AML-193 (cell line): ENCODE results near the gene EIF4E3.

ENCODE experiments used
- DNase-seq, 2 experiments: peaks; one replicate each; lab custom pipeline; 2025; lab: John Stamatoyannopoulos, UW

EIF4E3 gene

DNA sequence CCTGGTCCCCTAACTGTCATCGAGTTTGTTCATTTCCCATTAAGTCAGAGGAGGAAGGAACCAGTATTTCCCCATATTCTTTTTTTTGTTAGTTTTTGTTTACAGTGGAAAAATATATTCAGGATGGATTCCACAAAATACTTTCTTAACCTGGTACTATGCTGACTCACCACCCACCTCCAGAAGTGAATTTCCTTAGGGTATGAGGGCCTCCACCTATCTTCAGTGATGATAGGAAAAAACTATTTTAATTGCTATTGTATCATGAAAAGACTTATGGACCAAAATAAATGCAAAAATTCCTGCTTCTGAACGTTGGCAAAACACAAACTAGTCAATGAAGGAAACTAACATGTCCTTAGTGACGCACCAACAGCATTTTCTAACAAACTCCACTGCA is 77.5 kb downstream of the EIF4E3 start:
- DNase-seq = no peak

DNA sequence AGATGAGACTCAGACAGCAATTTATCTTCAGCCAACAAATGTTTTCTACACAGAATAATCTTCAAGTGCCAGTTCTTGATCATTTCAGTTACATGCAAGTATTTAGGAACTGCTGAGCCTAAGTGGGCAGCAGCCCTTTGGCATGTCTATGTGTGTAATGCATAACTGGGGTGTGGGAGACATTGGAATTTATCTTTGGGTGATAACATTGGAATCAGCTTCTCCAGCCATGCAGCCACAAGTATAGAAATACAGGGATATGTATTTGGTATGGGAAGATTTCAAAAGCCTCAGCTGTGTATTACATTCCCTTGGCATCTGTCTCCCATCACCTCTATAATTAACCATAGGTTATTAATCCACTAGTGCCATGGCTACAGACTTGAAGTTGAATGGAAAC is 78.2 kb downstream of the EIF4E3 start:
- DNase-seq = no peak

DNA sequence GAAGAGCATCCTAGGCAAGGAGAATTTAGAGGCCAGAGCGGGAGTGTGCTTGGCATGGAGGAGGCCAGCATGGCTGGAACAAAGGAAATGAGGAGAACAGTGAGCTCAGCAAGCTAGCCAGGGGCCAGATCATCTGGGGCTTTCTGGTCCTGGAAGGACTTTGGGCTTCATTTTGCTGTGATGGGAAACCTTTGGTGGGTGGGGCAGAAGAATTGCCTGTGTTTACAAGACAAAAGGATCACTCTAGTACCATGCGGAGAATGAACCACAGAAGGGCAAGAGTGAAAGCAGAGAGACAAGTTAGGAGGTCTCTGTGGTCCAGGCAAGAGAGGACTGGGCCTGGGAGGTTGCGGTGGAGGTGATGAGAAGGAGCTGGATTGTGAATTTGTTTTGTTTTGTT is 80.1 kb downstream of the EIF4E3 start:
- no peak for DNase-seq

DNA sequence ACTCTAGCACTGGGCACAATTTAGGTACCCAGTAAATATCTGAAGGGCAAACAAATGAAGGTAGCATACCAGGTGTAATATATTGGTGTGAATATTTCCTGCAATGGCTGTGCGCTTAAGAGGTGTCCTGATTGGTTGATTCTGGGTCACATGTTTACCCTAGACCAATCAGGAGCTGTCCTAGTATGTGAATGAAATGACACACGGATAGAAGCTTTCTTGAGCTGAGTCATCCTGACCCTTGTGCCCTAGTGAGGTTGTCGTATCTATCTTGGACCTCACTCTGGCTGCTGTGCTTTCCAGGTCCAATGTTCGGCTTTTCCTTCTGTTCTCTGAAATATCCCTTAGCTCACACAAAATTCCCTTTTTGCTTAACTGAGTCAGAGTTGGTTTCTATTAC is 83.5 kb downstream of the EIF4E3 start:
- no peak for DNase-seq

DNA sequence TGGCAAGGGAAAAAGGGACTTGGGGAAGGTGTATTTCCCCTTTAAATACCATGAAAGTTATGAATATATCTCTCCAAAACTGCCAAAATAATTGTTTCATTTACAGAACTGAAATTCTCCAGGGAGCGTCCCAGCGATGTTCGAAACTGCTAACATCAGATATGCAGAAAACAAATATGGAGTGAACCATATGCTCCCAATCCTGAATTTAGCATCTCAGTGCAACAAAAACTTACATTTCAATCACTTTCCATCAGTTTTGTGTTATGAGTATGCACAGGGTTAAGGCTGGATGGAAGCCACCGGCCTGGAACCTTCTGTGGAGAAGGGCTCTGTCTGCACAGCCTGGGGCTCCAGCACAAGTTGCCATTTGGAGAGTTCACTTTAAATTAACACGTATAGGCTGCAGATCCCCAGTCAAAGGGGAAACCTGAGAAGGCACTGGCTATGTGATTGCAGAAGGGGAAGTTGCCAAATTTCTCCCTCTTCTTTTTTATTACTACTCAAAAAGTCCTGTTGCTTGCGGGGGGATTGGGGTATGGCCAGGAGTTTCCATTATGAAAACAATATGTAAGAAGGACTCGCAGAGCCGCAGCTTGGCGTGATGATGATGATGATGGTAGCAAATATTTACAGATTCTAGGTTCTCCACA is 84.7 kb downstream of the EIF4E3 start:
- DNase-seq = peak; percentile 71 to 81

DNA sequence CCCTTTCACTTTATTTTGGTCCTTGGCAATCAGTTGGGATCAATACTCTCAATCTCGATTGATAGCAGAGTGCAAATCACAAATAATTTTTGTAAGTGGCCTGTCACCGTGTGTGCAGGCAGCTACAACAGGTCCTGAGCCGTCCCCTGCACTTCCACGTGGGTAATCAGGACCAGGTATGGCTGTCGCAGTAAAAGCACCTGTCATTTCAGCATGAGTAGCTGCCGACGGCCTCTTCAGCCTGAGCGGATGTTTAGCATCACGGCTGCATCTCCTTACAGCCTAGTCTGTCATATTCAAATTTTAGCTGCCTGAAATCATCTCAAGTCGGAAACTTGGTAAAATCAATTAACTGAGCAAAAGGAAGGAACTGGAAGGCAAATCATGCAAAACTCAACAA is 88.7 kb downstream of the EIF4E3 start:
- DNase-seq = no peak

DNA sequence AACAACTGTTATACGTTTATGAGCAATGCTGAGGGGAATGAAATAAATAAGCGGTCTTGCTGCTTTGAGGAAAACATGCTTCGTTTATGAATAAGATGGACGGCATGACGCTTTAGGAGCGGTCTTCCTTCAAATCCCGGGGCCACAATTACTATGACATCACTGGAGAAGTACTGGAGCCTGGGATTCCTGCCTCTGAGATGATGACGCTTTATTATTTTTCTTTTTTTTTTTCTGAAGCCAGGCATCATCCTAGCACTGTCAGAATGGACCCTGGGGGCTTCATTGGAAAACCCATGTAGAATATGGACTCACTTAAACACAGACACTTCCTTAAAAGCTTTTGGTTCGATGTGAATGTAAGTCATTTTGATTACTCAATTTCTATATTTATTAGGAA is 89.2 kb downstream of the EIF4E3 start:
- DNase-seq = no peak

DNA sequence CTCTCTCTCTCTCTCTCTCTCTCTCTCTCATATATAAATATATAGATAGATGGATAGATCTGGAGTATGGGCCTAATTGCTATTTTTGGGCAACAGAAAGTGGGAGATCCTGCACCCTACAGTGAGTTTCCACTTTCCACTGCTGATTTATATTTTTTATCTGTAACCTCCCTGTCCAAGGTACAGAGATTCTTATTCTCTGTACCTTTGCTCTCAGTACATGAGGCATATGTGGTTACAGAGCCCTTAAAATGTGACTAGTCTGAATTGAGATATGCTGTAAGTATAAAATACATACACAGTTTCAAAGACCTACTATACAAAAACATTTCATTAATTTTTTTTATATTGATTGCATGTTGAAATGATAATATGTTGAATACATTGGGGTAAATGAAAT is 90.5 kb downstream of the EIF4E3 start:
- DNase-seq = no peak

DNA sequence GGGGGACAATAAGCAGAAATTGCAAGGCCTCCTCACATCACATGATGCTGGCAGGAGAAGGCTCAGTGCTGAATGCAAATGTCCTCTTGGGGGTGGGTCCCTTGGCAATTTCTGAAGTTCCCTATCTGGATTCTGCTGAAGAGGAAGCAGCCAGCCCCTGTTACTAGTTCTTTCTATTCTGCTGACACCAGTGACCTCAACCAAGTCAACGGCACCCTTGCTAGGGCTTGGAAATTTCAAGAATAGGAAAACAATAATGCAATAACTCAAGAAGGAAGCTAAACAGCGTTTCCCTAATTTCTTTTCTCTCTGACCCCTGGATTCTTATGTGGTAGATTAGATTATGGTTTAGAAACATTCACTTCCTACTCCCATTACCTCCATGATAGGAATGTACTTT is 95.5 kb downstream of the EIF4E3 start:
- DNase-seq = peak; percentile 70 to 77

DNA sequence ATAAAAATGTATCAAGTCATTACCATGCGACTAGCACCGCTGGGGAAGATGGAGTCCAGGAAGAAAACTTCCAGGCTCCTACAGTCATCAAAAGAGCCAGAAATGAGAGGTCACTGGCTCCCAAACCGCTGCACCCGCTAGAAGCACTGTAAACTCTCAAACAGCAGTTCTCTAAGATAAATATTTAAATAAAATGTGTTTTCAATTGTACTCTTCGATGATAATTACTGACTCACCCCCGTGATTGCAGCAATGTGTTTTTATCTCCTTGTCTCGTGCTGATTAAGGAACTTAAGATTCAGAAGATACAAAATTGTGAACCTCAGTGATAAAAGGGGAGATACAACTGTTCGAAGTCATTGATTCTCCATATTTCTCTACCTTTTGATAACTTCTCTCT is 95.9 kb downstream of the EIF4E3 start:
- DNase-seq = no peak

DNA sequence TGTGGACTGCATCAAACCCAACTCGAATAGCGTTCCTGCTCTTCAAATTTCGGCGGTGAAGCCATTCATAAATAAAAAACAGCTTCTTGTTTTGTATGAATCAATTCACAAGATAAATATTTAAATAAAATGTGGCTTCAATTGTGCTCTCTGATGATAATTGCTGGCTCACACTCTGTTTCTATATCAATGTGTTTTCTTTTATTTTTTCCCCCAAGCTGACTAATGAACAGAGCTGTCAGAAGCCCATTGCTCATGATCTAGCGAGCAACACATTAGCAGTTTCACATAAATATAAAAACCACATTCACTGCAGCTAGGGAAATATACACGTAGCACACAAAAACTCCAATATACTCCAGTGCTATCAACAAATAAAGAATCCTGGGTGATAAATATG is 96.7 kb downstream of the EIF4E3 start:
- no peak for DNase-seq

DNA sequence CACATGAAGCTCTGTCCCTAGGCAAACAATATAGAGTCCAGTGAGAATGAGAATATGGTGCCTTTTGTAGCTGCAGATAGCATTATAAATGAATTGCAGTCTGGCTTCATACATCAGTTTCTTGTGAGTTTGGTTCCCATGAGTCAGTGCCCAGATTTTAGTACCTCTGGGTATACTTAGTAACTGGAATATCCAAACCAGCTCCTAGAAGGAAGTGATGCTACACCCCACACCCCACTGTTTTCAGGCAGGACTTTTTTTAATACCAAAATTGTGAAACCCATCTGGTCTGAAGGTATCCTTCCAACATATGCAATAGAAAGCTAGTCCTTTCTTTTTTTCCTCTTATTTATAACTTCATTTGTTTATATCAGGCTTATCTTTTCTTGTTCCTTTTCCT is 99.5 kb downstream of the EIF4E3 start:
- no peak for DNase-seq
